ENCODE results near the gene PPP1CC.
"Not testable (repeated sequence)": the region's sequence is repeated elsewhere in the genome, so short reads cannot be mapped to it uniquely, and the experiment has no call there.

The PPP1CC gene

DNA sequence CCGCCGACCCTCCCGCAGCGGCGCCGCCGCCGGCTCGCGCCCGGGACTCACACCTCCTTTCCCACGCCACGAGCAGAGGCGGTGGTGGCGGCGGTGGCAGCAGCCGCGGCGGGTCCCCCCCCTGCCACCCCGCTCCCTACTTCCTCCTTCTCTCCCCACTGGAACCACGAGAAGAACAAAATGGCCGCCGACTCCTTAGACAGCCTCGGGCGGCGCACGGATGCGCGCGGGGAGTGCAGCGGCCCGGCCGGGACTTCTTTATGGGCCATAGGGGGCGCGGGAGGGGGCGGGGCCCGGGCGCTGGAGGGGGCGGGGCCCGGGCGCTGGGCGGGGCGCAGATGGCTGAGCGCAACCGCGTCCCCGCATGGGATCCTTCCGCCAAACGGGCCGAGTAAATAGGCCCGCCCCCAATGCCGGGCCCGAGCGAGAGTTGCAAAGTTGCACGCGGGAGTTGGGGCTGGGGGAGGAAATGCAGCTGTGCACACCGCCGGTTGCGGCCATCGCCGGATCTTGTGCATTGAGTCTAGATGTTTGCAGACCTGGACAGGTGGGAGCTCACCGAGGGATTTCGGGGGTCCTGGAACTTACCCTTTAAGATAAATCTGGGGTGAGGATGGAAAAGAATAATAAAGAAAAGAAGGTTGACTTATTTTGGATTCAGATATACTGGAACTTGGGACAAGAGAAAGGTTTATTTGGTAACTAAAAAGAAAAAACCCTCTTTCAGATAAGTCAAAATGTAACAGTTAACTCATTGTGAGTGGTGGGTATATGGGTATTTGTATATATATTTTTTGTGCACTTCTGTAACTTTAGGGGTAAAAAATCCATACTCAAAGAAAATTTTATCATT lies at the start of gene PPP1CC:
Gene PPP1CC (minus strand): TSS at position 174 of the 853 bp plus-strand sequence. CDS start 184 bp downstream, outside the sequence.
- DNase-seq: peak; percentile 94

GRCh38 chr12:110791589-110791988 lies 48.9 kb upstream of the PPP1CC start:
- no peak for DNase-seq

DNA sequence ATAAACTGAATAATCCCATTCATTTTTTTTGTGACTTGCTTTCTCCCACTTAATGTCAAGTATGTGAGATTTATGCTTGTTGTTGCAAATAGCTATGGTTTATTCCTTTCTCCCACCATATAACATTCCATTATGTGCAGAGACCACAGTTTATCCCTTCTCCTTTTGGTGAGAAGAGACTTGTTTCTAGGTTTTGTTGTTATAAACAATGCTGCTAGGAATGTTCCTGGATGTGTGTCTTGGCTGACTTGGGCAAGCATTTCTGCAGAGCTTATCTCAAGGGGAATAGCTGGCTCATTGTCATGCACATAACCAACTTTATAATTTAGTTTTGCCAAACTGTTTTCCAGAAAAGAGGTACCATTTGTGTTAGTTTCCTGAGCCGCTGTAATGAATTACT lies 47.6 kb upstream of the PPP1CC start:
- no peak for DNase-seq

- DNase-seq: no peak
Measured at GRCh38 chr12:110786012-110786411, 43.3 kb upstream of the PPP1CC start.

DNA sequence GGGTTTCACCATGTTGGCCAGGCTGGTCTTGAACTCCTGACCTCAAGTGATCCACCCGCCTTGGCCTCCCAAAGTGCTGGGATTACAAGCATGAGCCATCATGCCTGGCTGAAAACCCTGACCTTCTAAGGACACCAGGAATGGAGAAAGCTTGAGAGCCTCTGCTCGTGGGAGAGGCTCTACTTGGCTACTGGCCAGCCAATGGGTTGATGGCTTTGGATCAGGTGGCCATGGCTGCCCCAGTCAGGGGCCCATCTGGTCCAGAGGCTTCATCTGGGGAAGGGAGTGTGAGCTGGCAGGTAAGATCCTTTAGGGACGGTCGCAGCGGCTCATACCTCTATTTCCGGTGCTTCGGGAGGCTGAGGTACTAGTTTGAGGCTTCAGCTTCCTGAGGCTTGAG lies 42.5 kb upstream of the PPP1CC start:
- DNase-seq: no peak

DNA sequence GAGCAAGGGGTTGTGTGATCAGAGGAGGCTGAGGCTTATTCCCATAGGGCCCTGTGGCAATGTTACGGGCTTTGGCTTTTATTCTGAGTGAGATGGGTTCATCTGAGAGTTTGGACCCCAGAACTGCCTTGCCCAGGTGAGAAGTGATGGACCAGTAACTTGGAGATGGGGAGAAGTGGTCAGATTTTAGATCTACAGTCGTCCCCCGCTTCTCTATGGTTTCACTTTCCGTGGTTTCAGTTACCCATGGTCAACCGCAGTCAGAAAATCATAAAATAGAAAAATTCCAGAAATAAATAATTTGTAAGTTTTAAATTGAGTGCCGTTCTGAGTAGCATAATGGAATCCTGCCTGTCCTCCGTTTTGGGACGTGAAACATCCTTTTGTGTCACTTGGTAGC lies 40.2 kb upstream of the PPP1CC start:
- DNase-seq: no peak

DNA sequence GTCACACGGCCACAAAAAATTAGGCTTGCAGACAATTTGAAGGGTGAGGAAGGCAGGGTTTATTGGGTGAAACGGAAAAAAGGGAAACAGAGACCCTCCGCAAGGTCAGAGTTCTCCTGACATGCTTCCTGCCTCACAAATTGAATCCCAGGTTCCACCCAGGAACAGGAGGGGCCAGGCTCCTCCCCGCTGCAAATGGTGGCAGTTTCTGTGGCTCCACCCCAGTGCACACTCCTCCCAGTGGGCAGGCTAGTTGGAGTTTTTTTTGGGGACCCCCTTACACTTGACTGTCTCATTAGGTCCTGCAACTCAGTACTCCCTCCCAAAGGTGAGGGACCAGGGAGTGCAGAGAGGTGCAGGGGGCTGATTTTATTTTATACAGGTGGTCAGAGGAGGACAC lies 39.4 kb upstream of the PPP1CC start:
- no peak for DNase-seq

- DNase-seq: peak; percentile 30
Measured at GRCh38 chr12:110780448-110780847, 37.8 kb upstream of the PPP1CC start.

DNA sequence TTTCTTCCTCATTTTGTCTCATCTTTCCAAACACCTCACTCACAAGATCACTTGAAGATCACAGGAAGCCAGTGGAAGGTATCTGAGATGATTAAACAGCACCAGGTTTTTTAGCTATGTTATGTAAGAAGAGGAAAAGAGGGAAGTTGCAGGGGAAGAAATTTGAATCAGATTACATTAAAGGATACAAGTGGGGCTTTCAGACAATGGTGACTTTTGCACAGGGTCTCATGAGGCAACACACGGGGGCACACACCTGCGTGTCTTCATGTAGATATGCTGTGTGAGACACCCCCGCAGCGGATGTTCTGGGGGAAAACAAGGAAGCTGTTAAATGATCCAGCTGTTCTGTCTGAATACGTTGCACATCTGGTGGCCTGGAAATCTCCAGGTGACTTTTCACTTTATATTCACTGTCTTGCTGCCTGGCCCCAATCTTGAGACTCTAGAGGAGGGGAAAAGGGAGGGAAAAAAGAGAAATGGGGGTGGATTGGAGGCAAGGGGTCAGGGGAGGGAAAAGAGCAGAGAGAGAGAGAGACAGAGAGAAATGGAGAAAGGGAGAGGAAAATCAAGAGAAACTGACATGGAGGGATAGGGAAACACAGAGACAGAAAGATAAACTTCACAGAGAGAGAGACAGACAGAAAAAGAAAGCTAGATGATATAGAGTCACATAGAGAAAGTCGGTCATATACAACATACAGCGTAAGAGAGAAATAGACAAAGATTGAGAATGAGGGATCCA lies 36.3 kb upstream of the PPP1CC start:
- no peak for DNase-seq

GRCh38 chr12:110776410-110776809 lies 33.7 kb upstream of the PPP1CC start:
- DNase-seq: no peak

DNA sequence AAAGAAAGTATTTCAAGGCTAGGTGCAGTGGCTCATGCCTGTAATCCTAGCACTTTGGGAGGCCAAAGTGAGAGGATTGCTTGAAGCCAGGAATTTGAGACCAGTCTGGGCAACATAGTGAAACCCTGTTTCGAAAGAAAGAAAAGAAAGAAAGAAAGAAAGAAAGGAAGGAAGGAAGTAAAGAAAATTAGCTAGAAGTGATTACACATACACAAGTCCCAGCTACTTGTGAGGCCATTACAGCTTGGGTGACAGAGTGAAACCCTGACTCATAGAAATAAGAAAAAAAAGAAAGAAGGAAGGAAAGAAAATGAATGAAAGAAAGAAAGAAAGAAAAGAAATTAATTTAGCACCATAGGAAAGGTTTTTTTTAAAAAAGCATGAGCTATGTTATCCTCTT lies 33.3 kb upstream of the PPP1CC start:
- no peak for DNase-seq

DNA sequence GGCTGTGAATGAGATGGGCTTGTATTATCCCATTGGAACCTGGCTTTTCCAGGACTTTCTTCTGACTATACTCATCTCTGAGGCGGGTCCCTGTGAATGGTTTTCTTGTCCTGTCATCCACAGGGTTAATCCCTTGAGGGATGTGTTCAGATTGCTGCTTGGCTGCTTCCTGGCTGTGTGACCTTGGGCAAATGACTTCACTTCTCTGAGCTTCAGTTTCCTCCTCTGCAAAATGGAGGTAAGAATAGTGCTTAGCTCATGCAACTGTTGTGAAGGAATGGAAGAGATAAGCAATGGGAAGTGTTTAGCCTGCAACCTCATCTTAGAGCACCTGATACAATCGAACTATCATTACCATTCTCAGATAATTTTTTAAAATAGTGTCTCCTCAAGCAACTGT lies 32.1 kb upstream of the PPP1CC start:
- no peak for DNase-seq

DNA sequence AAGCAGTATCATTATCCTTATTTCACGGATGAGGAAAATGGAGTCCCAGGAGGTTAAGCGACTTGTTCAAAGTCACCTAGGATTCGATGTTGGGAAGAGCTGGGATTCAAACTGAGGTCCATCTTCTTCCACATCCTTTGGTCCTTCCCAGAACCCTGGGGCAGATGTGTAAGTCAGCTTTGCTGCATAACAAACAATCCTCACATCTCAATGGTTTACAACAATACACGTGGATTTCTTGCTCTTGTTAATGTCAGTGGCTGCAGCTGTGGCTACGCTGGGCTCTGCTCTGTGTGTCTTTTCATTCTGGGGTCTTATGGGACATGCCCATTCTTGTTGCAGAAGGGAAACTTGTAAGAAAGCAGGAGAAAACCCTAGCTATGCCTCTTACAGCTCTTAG lies 26.3 kb upstream of the PPP1CC start:
- no peak for DNase-seq

GRCh38 chr12:110767863-110768262 lies 25.2 kb upstream of the PPP1CC start:
- no peak for DNase-seq

GRCh38 chr12:110766311-110767154 lies 23.8 kb upstream of the PPP1CC start:
- DNase-seq: no peak

DNA sequence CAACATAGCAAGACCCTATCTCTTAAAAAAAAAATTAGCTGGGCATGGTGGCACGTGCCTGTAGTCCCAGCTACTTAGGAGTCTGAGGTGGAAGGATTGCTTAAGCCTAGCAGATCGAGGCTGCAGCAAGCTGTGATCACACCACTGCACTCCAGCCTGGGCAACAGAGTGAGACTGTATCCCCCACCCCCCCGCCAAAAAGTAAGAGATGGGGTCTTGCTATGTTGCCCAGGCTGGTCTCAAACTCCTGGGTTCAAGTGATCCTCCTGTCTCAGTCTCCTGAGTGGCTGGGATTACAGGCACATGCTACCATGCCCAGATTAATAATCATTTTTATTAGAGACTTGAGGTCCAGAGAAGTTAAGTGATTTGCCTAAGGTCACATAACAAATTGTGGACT lies 22.9 kb upstream of the PPP1CC start:
- DNase-seq: not testable (repeated sequence)

- no peak for DNase-seq
Measured at GRCh38 chr12:110765111-110765510, 22.4 kb upstream of the PPP1CC start.

DNA sequence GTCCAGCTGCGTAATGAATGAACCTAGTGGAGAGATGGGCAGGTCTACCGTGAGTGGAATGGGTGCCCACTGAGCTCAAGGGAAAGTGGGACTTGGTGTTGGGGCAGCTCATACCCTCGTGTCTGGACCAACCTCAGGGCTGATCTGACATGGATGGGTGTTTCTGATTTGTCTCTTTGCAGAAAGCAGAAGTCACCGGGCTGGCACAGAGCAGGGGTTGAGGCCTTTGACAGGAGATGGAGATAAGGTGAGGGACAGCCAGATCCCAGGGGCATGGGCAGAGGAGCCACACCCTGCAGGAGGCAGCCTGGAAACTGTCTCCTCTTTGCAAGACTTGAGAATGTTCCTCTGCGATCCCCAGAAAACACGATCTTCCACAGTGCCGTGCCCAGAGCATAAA lies 20.9 kb upstream of the PPP1CC start:
- DNase-seq: no peak

DNA sequence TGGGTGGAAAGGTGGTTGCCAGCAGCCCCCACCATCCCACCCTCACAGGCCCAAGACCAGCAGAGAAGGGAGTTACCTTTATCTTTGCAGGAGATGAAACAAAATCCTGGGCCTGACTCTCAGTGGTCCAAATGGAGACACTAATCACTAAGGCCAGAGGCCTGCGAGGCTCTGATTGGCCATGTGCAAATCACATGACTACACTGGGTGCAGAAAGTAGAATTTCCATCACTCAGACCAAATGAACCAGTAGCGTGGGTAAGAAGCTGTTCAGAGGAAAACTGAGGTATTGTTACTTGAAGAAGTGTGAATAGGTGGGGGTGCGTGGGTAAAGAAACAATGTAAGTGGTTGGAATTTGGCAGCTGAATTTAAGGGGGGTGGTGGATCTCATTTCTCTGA lies 20.2 kb upstream of the PPP1CC start:
- no peak for DNase-seq

DNA sequence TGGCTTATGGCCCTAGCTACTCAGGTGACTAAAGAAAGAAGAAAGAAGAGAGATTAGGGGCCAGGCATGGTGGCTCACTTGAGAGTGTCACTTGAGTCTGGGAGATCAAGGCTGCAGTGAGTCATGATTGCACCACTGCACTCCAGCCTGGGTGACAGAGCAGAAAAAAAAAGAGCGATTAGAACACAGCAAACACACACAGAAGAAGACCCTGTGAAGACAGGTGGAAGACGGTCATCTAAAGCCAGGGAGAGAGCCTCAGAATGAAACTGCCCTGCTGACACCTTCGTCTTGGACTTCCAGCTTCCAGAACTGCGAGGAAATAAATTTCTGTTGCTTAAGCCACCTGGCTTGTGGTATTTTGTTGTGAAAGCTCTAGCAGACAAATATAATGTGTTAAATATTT lies 17.5 kb upstream of the PPP1CC start:
- no peak for DNase-seq

GRCh38 chr12:110758922-110759321 lies 16.2 kb upstream of the PPP1CC start:
- no peak for DNase-seq

- DNase-seq: no peak
Measured at GRCh38 chr12:110756611-110757010, 13.9 kb upstream of the PPP1CC start.

DNA sequence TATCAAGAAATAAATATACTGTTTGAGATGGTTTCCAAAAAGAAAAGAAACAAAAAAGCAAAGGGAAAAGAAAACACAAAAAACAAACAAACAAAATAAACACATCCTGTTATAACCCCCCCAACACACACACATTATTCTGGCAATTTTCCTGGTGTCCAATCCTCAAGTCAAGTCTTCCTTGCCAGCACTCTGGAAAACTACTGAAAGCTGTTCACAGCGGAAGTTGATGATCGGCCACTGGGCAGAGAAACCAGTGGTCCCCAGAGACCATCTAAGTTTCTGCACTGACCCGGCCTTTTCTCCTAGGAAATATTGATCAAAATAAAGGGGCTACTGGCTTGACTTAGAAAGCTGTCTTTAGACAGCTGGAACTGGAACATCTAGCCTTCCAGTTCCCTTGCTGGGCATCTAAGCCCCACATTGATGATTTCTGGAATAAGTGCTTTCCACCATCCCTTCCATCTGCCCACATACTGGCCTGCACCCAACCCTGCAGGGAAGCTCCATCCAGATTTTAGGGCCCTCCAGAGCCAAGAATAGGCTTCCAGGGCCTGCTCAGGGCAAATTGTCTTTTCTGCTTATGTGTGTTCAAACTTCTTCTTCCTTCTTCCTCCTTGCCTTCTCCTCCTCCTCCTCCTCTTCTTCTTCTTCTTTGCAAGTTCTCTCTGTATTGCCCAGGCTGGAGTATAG lies 11.6 kb upstream of the PPP1CC start:
- DNase-seq: no peak

All from CD4-positive, alpha-beta T cell treated with Interferon gamma for 1 hour (primary cell).